Testis (tissue), 3 donors: Measurements from ENCODE around the gene KCNQ1. TPM values are rescaled to one million over a fixed set of nuclear protein-coding genes. Genes with fewer than 3 reads are reported as not detected.
A peak's percentile ranks its signal among the peaks of the same experiment; 100 is the strongest.

Experiments used
- DNase-seq: peaks from one replicate; pipeline ENCODE4 v3.0.0-alpha.2; 2019
- H3K27ac ChIP-seq, 2 donors: fragments of 200-600 bp; sonication (generic); one replicate each; pipeline ENCODE4 v1.5.1; 2019
- H3K27me3 ChIP-seq: fragments of 200-600 bp; sonication (generic); one replicate; pipeline ENCODE4 v1.5.1; 2019
- H3K36me3 ChIP-seq: fragments of 200-600 bp; sonication (generic); one replicate; pipeline ENCODE4 v1.5.1; 2017; ENCODE audit warnings: low read depth; ENCODE audit errors: missing control alignments
- H3K4me1 ChIP-seq: fragments of 200-600 bp; sonication (generic); one replicate; pipeline ENCODE4 v1.5.1; 2019
- H3K4me3 ChIP-seq, 2 donors: fragments of 200-600 bp; sonication (generic); one replicate each; pipeline ENCODE4 v1.5.1; 2017 to 2019
- H3K9me3 ChIP-seq: fragments of 200-600 bp; sonication (generic); one replicate; pipeline ENCODE4 v1.5.1; 2017
- CTCF ChIP-seq, 3 experiments: fragments of 450-650 bp in 2 of 3; fragments of 200-600 bp in 1 of 3; sonication (generic) in 1 of 3; IDR thresholded peaks; one replicate each; pipeline ENCODE4 v1.5.1; 2016 to 2019; ENCODE audit warnings: antibody characterized with exemption in 3 of 3, mild to moderate bottlenecking in 2 of 3, moderate library complexity in 1 of 3
- POLR2A ChIP-seq: fragments of 450-650 bp; IDR thresholded peaks from one replicate; pipeline ENCODE4 v1.6.1; 2017; ENCODE audit warnings: antibody characterized with exemption, mild to moderate bottlenecking, moderate library complexity
- WGBS, 2 donors: methylation state at CpG; one replicate each; pipeline ENCODE4 v1.1.5; 2018; 5-methylcytosine and 5-hydroxymethylcytosine counted together
- intact Hi-C: fragments of 100-400 bp; cut with DNase I; formaldehyde crosslinking; loops from one replicate; pipeline ENCODE4 v1.15.1; 2023; ENCODE audit warnings: low total_unique reads
- polyA plus RNA-seq: library from polyadenylated mRNA; stranded (reverse); fragments of 350-450 nt; fragmentation: Illumina TruSeq; extraction: RNeasy Lipid Tissue Mini Kit (QIAGEN cat#74804); gene quantifications from one replicate; pipeline ENCODE4 v1.2.3, GENCODE V29; 2014; ENCODE audit warnings: low read depth, low replicate concordance; ENCODE audit not compliant: insufficient read depth
- total RNA-seq, 2 donors: library from RNA; depleted of rRNA; stranded (reverse); fragments of >200 nt; gene quantifications; one replicate each; pipeline ENCODE4 v1.2.3, GENCODE V29; 2016

KCNQ1 gene
- total and polyA plus RNA-seq, 3 donors from 2014 or later: 6.0 to 24.2 (median 12.8) TPM

DNA sequence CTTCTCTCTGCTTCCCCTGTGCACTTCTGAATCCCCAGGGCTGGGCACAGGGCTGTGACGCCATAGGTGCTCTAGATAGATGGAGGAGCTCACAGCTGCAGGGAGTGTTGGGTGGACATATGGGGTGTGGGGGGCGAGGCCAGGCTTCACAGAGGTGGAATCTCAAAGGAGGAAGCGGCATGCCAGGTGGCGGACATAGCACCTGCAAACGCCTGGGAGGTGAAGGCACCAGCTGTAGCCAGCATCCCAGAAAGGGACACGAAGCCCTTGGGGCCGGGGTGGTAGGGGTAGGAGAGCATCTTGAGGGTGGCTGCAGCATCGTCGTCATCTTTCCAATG, 269.6 kb downstream of the KCNQ1 start:
- H3K4me3 ChIP-seq: no peak overlapping the region
- DNase-seq: no peak
- H3K36me3 ChIP-seq: no peaks in the 10 kb centered on the region
- intact Hi-C loops: no loop called here
- H3K27ac ChIP-seq: no peak overlapping the region
- H3K9me3 ChIP-seq: no peaks in the 10 kb centered on the region
- WGBS, 2 donors: 92 to 94% methylated on average over 9 of the region's 9 CpGs
- TF ChIP-seq CTCF (IDR thresholded peaks at IDR 0.05): no peak
- TF ChIP-seq POLR2A: no peak
- H3K27me3 ChIP-seq: no peaks in the 10 kb centered on the region
- peaks cover 8% of the 10 kb centered on the region for H3K4me1 ChIP-seq

DNA sequence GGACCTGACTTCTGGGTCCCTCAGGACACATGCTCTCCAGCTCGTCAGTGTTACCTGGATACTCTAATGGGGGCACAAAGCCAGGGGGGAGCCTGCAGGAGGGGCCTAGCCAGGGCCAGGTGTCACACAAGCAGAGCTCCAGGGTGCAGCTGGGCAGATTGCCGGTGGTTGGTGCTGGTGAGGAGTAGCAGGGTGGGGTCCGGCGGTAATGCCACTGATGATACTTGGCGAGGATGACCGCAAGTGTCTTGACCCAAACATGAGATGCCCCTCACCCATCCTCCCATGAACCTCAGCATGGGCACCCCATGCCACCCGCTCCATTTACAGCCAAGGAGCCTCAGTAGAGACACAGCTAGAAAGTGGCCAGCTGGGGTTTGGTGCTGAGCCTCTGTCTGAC, 270.1 kb downstream of the KCNQ1 start:
- no peak for TF ChIP-seq CTCF (IDR thresholded peaks at IDR 0.05)
- no peak for TF ChIP-seq POLR2A
- Histone ChIP-seq H3K36me3 (no peaks in the 10 kb centered on the region), H3K4me1 (peaks cover 8% of the 10 kb centered on the region), H3K27ac (no peak overlapping the region), H3K27me3 (no peaks in the 10 kb centered on the region), H3K4me3 (no peak overlapping the region), H3K9me3 (no peaks in the 10 kb centered on the region)
- intact Hi-C loops: no loop called here
- 97% methylated on average over 7 of the region's 7 CpGs for WGBS, 2 donors
- no peak for DNase-seq

- Histone ChIP-seq H3K4me3 (no peak overlapping the region), H3K36me3 (no peaks in the 10 kb centered on the region), H3K4me1 (peaks cover 8% of the 10 kb centered on the region), H3K27ac (no peak overlapping the region), H3K9me3 (no peaks in the 10 kb centered on the region), H3K27me3 (no peaks in the 10 kb centered on the region)
- TF ChIP-seq CTCF (IDR thresholded peaks at IDR 0.05): no peak
- no peak for TF ChIP-seq POLR2A
- 91 to 95% methylated on average over 11 to 15 of the region's 15 CpGs for WGBS, 2 donors
- intact Hi-C loops: no loop called here
- DNase-seq: no peak
Observed at GRCh38 chr11:2715716-2716350, 271.0 kb downstream of the KCNQ1 start.

- H3K4me3 ChIP-seq: no peak overlapping the region
- H3K9me3 ChIP-seq: no peaks in the 10 kb centered on the region
- no peak for TF ChIP-seq CTCF (IDR thresholded peaks at IDR 0.05)
- TF ChIP-seq POLR2A: no peak
- H3K27ac ChIP-seq: no peak overlapping the region
- DNase-seq: peak; percentile 53
- H3K36me3 ChIP-seq: no peaks in the 10 kb centered on the region
- intact Hi-C loops: no loop called here
- peaks cover 8% of the 10 kb centered on the region for H3K4me1 ChIP-seq
- H3K27me3 ChIP-seq: no peaks in the 10 kb centered on the region
- 35 to 72% methylated on average over 2 to 14 of the region's 14 CpGs for WGBS, 2 donors
Observed at GRCh38 chr11:2716376-2717095, 271.7 kb downstream of the KCNQ1 start.
